HK-2 (cell line): ENCODE data around the gene AMOTL1.

Source experiments
- DNase-seq: peaks from one replicate; pipeline ENCODE4 v3.0.0-alpha.2; 2018; ENCODE audit not compliant: unreplicated experiment

AMOTL1 gene

DNA sequence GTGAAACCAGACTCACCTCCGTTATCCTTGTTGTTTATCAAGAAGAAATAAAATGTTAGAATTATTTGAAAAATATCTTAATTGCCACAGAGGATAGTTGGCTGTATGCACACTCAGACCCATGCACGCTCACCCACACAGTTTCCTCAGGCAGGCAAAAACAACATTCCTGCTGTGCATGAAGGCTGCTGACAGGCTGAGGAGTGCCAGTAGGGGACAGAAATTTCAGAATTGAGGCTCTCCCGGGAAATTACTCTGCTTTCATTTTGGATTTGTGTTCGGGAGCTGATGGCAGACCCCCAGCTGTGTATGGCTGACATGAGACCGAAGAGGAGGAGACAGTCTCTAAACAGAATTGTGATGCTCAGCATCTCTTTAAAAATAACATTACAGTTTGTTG is 87.5 kb downstream of the AMOTL1 start:
- no peak for DNase-seq

DNA sequence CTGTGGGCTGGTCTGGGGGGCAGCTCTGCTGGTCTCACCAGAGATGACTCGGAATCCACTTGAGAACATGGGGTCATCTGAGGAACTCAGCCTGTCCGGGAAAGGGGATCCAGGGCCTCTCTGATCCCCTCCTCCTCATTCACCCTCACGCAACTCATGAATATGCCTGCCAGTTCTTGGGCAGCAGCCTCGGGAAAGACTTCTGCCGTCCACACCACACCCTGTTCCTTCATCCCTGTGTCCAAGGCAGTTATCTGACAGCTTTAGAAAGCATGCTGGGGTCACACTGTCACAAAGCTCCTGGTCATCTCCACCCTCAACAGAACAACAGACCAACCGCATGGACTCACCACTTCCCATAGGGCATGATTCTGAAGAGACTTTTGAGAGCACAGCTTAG is 88.3 kb downstream of the AMOTL1 start:
- DNase-seq: no peak

DNA sequence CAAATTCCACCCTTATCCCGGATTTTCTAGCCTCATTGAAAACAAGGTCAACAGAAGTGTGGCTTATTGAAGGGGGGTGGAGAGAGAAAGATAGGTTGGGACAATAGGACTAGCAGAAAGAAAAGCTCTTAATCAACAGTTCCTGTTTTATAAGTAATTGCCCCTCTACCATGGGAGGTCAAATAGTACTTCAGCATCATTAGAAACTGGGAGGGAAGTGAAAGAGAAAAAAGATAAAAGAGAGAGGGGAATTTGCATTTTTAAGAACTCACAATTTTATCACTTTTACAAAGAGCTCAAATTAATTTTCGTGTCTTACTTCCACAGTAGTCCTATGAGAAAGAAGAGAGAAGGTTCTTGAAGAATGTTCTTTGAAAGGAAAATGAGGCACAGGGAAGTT is 89.2 kb downstream of the AMOTL1 start:
- no peak for DNase-seq

DNA sequence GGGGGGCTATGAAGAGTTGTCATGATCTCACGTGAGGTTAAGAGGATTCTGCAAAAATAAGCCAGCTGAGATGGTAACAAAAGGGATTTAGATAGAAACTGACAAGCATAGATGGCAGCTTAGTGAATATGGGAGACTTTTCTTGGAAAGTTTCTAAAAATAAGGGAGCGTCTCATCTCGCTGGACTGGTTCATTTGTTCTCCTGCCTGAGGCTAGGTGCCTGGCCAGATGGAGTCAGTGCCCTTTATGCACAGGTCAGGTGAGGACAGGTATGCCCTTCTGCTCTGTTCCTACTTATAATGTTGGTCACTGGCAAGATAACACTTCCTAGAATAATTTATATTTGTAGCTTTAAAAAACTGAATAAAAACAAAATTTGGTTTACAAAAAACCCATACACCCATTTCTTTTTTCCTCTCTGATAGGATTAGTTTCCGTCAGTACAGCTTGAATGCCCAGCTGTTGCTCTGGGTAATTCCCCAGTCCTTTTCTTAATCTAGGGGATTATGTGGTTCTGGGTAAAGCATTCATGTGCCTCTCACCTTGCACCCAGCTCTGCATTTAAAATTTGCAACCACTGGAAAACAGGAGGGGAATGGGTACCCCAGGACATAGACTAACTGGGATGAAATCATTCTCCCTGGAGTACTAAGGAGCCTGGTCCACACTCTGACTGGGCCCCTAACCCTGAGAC is 90.0 kb downstream of the AMOTL1 start:
- DNase-seq: no peak

DNA sequence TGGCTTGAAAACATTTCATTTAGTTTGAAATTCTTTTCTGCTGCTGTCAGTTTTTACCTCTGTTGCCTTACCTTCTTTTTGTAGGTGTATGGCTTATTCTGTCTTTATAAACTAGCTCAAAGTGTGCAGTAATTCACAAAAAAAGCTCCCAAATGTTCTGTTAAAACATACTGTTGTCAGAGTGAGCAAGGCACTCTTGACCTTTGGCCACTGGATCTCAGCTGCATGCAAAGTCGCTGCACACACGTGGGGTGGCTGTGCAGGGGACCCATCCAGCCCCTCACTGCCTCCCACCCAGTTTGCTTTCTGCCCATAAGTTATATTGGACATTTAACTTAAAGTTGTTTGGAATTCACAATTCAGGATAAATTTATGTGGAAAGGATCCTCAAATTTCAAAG is 92.2 kb downstream of the AMOTL1 start:
- no peak for DNase-seq

DNA sequence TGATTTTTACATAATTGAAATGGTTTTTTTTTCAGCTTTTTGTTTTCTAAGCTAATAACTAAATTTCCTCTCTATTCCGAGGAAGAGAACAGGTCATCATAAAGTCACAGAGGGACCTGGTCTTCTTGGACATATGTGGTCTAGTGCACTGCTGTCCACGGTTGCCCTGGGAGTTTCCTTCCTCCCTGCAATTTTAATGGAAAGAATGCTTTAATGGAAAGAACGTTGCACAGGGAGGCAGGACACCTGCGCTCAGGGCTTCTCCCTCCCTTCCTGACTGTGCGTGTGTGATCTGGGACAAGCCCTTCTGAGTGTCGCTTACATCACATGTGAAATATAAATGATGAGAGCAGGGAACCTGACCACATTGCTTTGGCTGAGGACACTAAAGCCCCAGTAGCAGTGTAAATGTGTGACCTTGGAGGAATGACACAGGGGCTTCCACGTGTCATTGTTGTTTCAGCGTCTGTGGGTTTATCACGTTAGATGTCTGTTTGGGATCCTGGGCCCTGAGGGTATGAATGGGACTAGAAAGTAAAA is 93.2 kb downstream of the AMOTL1 start:
- DNase-seq: no peak

DNA sequence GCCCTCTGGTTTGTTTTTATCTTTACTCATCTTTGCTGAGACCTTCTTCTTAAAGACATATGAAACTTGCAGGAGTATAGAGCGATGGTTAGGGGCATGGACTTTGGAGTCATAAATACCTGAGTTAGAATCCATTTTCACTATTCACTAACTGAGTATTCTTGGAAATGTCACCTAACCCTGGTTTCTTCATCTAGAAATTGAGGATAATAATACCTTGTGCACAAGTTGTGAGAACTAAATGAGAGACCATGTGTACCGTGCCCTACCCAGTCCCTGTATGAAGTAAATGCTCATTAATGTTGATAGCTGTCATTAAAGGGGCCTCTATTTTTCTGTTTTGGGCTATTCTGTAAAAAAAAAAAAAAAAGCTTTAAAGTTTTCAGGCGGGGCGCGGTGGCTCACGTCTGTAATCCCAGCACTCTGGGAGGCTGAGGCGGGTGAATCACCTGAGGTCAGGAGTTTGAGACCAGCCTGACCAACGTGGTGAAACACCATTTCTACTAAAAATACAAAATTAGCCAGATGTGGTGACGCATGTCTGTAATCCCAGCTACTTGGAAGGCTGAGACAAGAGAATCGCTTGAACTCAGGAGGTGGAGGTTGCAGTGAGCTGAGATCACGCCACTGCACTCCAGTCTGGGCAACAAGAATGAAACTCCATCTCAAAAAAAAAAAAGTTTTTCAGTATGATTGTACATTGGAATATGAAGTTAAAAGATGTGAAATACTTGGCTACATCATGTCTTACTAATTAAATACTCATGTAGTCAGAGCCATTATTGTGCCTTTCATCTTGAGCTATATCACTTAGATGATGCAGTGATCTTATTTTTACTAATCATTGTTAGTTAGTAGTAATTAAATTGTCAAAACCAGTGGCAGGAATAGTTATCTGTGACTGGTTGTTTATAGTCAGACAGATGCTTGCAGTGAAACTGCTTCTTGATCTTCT is 95.0 kb downstream of the AMOTL1 start:
- DNase-seq: no peak

DNA sequence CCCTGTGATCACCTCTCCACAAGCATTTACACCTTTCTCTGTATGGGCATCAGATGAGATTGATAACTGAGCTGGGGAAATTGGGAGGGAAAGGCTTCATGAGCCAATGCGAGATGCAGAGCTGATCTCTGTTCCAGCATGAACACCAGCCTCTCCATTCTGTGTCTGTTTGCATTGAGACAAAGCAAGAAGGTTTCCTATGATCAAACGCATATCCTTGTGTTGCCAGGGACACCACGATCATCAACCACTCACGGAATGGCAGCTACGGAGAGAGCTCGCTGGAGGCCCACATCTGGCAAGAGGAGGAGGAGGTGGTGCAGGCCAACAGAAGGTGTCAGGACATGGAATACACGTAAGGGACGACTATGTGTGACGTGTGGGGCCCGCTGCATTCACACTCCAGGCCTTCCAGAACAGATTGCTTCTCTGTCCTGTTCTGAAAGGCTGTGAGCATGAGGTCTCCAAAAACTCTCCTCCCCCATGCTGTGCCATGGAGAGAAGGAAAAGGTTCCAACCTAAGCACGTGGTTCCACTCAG is 96.4 kb downstream of the AMOTL1 start:
- no peak for DNase-seq

DNA sequence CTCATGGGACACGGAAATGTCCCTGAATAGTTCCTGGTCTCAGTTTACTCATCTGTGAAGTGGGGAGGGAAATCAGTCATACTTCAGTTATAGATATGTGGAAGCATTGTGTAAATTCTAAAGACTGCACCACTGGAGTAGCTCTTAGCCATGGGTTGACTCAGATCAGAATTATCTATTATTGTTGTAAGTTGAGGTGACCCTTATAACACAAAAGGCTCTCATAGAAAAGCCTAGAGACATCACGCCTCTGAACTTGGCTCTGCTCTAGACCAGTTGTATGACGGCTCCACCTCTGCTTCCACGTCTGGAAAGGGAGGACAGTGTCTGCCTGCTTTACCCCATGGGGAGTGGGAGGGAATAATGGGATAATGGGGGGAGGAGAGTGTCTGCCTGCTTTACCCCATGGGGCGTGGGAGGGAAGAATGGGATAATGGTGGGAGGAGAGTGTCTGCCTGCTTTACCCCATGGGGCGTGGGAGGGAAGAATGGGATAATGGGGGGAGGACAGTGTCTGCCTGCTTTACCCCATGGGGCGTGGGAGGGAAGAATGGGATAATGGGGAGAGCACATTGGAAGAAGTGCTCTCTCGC is 98.2 kb downstream of the AMOTL1 start:
- no peak for DNase-seq

DNA sequence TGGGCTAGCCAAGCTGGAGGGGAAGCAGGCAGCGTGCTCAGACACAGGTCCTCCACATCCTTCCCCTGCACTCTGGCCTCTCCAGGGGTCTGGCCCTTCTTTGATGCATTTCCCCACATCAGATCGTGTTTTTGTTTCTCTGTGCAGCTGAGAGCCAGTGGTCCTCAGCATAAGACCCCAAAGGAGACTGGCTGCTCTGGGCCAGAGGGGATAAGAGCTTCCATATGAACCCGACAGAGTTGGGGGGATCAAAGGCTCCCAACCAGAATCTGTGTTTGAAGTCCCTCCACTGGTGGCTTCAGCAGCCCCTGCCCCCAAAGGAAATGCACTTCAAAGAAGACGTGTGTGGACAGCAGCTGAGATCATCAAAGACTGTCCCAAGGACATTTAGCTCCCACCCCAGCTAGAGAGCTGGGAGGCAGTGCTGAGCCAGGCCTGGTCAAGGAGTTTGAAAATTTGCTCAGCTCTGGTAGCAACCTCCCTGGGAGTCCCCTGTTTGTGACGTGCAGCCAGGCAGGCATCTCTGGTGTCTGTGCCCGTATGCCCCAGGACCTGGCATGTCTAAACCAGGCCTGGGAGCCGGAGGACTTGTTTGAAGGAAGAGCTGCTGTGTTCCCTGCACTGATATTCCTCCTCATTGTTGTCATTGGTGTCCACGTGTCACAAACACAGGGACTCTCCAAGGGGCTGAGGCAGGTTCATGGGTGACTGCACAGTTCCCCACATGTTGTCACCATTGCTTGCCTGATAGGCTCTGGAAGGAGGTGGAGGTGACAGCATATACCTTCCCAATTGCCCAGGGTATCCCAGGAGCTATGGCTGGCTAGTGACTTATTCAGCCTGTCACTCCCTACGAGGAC is 99.0 kb downstream of the AMOTL1 start:
- no peak for DNase-seq

DNA sequence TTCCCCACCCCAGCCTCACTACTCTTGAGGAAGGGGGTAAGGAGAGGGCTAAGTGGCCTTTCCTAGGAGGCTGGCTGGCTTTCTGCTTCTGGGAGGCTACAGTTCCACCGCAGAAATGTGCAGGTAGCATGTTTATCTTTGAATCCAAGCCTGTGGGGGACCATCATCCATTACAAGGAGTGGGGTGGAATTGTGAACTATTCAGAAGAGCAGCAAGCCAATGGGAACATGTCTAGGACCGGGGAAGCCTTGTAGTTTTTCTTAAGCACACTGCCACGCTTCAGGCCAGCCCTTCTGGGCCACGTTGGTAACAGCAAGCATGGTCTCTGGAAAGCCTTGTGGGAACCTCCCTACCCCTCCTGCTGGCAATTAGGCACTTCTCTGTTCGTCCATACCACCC is 100.3 kb downstream of the AMOTL1 start:
- no peak for DNase-seq

DNA sequence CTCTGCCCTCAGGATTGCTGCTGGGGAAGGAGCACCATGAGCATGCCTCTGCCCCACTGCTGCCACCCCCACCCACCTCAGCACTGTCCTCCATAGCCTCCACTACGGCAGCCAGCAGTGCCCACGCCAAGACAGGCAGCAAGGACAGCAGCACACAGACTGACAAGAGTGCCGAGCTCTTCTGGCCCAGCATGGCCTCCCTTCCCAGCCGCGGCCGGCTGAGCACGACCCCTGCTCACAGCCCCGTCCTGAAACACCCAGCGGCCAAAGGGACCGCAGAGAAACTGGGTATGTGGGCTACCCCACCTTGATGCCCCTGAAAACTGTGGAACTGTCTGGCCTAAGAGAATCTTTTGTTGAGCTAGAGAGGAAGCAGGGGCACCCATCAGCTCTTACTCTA is 101.0 kb downstream of the AMOTL1 start:
- no peak for DNase-seq

DNA sequence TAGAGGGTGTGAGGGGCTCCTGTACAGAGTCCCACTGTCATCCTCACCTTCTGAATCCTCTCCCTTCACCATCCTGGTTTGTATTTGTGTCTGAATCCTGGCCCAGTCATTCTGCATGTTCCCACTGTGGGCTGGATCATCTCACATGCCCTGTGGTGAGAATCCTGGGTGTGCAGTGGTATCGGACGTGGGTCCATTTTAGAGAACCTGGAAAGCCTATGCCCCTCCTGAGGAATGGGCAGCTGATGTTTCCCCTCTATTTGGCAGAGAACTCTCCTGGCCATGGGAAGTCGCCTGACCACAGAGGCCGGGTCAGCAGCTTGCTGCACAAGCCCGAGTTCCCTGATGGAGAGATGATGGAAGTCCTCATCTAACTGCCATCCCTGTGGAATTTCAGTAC is 102.3 kb downstream of the AMOTL1 start:
- no peak for DNase-seq

DNA sequence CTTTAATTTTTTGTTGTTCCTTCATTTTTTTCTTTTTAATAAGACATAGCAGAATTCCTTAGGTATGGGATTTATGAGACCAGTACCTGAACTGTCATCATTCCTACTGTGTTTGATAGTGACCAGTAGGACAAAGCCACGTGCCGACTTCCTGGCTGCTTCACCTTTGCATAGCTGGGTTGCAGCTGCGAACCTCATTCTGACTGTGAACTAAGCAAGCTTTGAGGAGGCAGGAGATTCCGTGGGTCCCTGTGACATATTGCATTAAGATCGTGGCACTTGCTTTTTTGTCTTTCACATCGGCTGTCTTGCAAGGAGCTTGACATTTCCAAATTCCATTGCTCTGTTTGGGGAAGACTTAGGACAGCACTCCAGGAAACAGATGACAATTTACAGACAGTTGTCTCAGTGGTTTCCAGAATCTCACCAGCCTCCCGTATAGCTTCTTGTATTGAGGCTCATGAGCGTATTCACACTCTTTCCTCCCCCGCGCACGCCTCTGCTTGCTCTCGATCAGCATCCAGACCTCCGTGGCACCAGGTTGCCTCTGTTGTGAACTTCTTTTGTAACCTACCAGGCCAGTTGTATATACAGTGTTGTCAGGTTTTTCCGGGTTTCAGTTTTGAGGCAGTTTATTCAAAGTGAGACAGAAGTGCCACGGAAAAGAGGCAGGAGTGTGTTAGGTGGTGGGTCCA is 103.5 kb downstream of the AMOTL1 start:
- DNase-seq: no peak

DNA sequence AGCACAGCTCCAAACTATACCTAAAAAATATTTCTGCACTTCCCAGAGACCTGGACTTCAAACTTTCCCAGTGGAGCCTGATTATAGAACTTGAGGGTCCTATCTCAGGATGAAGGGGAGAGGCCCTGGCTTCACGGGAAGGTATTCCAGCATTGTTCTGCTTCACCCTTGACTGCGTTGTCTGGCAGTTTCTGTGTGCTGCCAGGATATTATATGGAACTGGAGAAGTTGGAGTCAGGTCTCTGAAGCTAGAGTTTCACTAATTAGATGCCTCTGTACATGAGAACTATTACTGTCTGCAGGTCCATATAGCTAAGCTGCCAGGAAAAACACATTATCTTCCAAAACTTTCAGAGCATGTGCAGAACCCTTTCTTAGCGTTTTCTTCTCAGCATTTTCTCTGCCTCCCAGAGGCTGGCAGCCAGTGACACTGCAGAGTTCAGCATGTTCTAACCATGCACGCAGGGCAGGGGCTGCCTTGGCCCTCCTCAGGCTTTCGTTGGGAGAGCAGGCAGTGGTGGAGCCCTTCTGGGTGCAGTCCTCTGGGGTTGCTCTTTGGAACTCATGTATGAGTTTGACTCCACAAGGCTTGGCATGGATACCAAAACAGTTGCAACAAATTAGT is 105.9 kb downstream of the AMOTL1 start:
- no peak for DNase-seq

DNA sequence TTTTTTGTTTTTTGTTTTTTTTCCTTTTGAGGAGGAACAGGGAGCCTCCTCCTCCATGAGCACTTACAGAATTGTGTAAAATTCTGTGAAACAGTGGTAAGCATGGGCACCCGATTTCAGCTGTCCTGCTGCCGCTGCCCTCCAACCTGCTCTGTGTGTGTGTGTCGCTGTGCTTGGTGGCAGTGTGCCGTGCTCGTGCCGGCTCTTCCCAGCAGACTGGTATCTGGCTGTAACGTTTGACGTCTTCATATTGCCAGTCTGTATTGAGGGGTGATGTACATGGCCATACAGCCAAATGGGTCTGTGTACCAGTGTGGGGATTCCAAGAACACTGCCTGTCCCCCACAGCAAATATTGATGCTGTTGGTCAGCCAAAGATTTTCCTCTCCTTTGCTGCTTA is 108.1 kb downstream of the AMOTL1 start:
- DNase-seq: no peak

DNA sequence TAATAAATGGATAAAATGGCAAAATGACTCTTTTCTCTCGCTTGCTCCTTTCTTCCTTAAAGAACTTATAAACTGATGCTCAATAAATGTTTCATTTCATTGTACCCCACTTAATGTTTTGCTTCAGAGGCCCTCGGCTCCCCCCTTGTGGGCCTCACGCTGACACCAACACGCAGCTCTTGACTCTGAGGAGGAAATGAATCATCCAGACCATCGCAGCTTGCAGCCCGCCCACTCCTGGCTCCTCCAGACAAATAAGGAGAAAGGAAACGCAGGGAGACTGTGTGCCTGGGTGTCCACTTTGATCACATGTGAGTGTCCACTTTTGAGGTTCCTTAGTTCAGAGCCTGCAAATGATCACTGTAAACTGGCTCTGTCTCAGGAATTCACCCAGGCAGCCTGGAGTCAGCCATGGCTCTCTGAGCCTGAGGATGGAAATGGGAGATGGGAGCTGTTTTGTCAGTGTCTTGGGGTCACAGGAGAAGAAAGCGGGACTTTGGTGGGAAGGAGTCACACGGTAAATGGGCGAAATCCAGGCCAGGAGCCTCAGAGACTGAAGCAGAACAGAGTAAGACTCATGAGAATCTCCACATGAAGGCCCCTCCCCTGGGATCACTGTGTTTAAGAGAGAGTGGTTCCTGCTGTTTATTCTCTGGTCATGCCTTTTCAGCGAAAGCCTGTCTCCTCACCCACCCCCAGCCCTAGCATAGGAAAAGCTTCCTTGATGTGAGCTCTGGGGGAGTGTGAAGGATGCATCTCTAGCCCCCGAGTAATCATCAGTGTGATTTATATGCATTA is 108.7 kb downstream of the AMOTL1 start:
- peak; percentile 76 for DNase-seq

DNA sequence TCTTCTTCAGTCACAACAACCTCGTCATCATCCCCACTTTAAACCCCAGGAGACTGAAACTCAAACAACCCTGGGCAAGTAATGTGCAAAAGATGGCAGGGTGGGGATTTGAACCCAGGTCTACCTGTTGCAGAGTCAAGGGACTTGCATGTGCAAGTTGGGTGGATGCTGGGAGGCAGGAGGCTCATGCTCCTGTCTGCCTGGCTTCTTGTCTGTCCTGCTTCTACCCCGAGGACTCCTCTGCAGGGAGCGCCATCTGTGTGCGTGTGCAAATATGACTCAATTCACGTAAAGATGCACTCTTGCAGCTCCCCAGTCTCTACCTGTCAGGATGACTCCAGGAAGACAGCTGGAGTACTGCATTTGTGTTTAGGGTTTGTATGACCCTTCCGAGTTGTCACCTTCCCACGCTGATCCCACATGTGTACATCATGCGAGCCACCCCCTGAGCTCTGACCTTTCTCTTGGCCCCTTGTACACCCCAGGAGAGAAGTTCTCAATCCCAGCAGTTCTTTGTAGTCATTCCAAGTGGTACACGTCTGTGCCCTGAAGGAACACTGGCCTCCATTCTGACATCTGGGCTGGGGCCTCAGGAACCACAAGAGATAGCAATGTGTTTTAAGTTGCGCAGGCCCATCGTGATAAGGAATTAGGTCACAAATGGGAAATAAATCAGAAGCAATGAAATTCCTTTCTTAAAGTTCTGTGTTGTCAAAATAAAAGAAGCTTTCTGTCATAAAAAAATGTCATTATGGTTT is 109.5 kb downstream of the AMOTL1 start:
- no peak for DNase-seq

DNA sequence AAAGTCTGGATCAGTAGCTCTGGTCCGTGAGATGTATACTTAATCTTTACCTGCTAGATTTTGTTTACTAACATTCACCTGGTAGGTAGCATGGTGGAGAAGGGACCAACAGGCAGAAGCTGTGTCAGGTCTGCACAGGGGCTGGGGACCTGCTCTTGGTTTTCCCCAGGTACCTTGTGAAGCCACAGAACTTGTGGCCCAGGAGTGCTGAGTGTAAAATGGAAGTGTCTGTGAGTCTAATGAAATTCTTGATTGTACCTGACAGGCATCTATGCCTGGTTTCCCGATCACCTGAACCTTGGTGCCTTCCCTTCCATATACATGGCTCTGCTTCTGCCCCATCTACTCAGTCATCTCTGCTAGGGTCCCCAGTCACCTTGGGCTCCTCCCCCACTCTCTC is 110.8 kb downstream of the AMOTL1 start:
- DNase-seq: no peak
